Gastroesophageal sphincter (tissue), 4 donors: Measurements from ENCODE around the gene TAS1R3. TPM values are rescaled to one million over a fixed set of nuclear protein-coding genes. Genes with fewer than 3 reads are reported as not detected.

Source experiments
- ATAC-seq: fragments of 150-250 bp; one replicate; pipeline ENCODE4 v1.9.1; 2016; ENCODE audit warnings: mild to moderate bottlenecking, moderate library complexity
- H3K27ac ChIP-seq, 4 donors: fragments of 200-600 bp; sonication (generic) in 3 of 4; 1 replicate in 3 of 4; 2 replicates in 1 of 4; pipeline ENCODE4 v1.5.1; 2016 to 2019
- H3K27me3 ChIP-seq: fragments of 200-600 bp; sonication (generic); one replicate; pipeline ENCODE4 v1.5.1; 2019
- H3K36me3 ChIP-seq, 2 donors: fragments of 200-600 bp; sonication (generic); one replicate each; pipeline ENCODE4 v1.5.1; 2019; ENCODE audit warnings: control low read depth in 1 of 2
- H3K4me1 ChIP-seq, 3 donors: fragments of 200-600 bp; sonication (generic); 1 replicate in 2 of 3; 2 replicates in 1 of 3; pipeline ENCODE4 v1.5.1; 2016 to 2019; ENCODE audit warnings: control low read depth in 2 of 3
- H3K4me3 ChIP-seq, 2 donors: fragments of 200-600 bp; sonication (generic); one replicate each; pipeline ENCODE4 v1.5.1; 2019; ENCODE audit warnings: mild to moderate bottlenecking in 1 of 2, moderate library complexity in 1 of 2
- H3K9me3 ChIP-seq, 3 donors: fragments of 200-600 bp; sonication (generic); one replicate each; pipeline ENCODE4 v1.5.1; 2017 to 2019; ENCODE audit warnings: control low read depth in 2 of 3
- EP300 ChIP-seq: sonication (generic); formaldehyde crosslinking; IDR thresholded peaks from one replicate; pipeline ENCODE4 v1.6.1; 2017; ENCODE audit warnings: antibody characterized with exemption, mild to moderate bottlenecking
- POLR2A ChIP-seq, 2 donors: fragments of 450-650 bp; IDR thresholded peaks; one replicate each; pipeline ENCODE4 v1.6.1; 2017; ENCODE audit warnings: antibody characterized with exemption in 2 of 2, mild to moderate bottlenecking in 2 of 2, moderate library complexity in 1 of 2
- POLR2AphosphoS5 ChIP-seq: sonication (generic); formaldehyde crosslinking; IDR thresholded peaks from one replicate; pipeline ENCODE4 v1.6.1; 2017; ENCODE audit warnings: antibody characterized with exemption
- WGBS, 2 donors: methylation state at CpG; one replicate each; pipeline ENCODE4 v1.1.5; 2018; ENCODE audit warnings: low coverage in 1 of 2; 5-methylcytosine and 5-hydroxymethylcytosine counted together
- total RNA-seq, 4 donors: library from RNA; depleted of rRNA; stranded (reverse); fragments of >200 nt; gene quantifications; one replicate each; pipeline ENCODE4 v1.1.0, GENCODE V29; 2016
- TF ChIP-seq, protein P1 (sequence below), 4 experiments: fragments of 200-600 bp in 2 of 4; fragments of 450-650 bp in 2 of 4; sonication (generic) in 1 of 4; IDR thresholded peaks; one replicate each; pipeline ENCODE4 v1.5.1; 2017 to 2019; ENCODE audit warnings: antibody characterized with exemption in 4 of 4, mild to moderate bottlenecking in 2 of 4, moderate library complexity in 2 of 4

The TAS1R3 gene
- total RNA-seq, 4 donors from 2014 or later = 0.12 to 0.54 (median 0.40) TPM; not detected in 1

DNA sequence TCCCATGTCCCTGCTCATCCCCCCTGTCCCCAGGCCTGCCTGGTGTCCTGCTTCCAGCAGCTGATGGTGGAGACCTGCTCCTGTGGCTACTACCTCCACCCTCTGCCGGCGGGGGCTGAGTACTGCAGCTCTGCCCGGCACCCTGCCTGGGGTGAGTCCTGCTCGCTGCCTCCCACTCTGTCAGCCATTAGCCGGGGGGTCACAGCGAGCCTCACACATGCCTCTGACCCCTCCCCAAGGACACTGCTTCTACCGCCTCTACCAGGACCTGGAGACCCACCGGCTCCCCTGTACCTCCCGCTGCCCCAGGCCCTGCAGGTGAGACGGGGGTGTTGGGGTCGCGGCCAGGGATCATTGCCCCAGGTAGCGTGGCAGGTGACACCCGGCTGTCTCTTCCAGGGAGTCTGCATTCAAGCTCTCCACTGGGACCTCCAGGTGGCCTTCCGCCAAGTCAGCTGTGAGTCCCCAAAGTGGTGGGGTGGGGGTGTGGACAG, 40.8 kb upstream of the TAS1R3 start:
- H3K4me3 ChIP-seq = no peak overlapping the region
- H3K4me1 ChIP-seq = peaks cover 0 to 14% (median 0%) of the 10 kb centered on the region in 3 donors
- WGBS, 2 donors = 0 to 13% methylated on average over 1 to 3 of the region's 15 CpGs
- H3K36me3 ChIP-seq = peaks cover 0 to 27% of the 10 kb centered on the region in 2 donors
- TF ChIP-seq POLR2AphosphoS5 (no peak), POLR2A (IDR thresholded peaks at IDR 0.05) (no peak), EP300 (no peak)
- TF ChIP-seq, protein P1, sequence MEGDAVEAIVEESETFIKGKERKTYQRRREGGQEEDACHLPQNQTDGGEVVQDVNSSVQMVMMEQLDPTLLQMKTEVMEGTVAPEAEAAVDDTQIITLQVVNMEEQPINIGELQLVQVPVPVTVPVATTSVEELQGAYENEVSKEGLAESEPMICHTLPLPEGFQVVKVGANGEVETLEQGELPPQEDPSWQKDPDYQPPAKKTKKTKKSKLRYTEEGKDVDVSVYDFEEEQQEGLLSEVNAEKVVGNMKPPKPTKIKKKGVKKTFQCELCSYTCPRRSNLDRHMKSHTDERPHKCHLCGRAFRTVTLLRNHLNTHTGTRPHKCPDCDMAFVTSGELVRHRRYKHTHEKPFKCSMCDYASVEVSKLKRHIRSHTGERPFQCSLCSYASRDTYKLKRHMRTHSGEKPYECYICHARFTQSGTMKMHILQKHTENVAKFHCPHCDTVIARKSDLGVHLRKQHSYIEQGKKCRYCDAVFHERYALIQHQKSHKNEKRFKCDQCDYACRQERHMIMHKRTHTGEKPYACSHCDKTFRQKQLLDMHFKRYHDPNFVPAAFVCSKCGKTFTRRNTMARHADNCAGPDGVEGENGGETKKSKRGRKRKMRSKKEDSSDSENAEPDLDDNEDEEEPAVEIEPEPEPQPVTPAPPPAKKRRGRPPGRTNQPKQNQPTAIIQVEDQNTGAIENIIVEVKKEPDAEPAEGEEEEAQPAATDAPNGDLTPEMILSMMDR (IDR thresholded peaks at IDR 0.05) = peak in 3 of 4 experiments; percentile 58 to 71 (median 66)
- peaks cover 27% of the 10 kb centered on the region for H3K27me3 ChIP-seq
- ATAC-seq = no peak
- H3K27ac ChIP-seq = no peak overlapping the region
- no peaks in the 10 kb centered on the region for H3K9me3 ChIP-seq

DNA sequence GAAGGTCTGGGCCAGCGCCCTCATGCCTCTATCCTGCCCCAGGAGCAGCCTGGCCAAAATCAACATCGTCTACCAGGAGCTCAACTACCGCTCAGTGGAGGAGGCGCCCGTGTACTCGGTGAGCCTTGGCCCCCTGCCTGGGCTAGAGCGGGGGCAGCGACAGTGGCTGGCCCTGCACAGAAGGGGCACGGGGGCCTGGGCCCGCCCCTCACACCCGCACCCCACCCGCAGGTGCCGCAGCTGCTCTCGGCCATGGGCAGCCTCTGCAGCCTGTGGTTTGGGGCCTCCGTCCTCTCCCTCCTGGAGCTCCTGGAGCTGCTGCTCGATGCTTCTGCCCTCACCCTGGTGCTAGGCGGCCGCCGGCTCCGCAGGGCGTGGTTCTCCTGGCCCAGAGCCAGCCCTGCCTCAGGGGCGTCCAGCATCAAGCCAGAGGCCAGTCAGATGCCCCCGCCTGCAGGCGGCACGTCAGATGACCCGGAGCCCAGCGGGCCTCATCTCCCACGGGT, 40.0 kb upstream of the TAS1R3 start:
- no peak for ATAC-seq
- WGBS, 2 donors = 48% methylated on average over 7 of the region's 28 CpGs; no CpG with 5 or more reads in 1 of the 2 donors
- H3K4me1 ChIP-seq = peaks cover 0 to 14% (median 0%) of the 10 kb centered on the region in 3 donors

DNA sequence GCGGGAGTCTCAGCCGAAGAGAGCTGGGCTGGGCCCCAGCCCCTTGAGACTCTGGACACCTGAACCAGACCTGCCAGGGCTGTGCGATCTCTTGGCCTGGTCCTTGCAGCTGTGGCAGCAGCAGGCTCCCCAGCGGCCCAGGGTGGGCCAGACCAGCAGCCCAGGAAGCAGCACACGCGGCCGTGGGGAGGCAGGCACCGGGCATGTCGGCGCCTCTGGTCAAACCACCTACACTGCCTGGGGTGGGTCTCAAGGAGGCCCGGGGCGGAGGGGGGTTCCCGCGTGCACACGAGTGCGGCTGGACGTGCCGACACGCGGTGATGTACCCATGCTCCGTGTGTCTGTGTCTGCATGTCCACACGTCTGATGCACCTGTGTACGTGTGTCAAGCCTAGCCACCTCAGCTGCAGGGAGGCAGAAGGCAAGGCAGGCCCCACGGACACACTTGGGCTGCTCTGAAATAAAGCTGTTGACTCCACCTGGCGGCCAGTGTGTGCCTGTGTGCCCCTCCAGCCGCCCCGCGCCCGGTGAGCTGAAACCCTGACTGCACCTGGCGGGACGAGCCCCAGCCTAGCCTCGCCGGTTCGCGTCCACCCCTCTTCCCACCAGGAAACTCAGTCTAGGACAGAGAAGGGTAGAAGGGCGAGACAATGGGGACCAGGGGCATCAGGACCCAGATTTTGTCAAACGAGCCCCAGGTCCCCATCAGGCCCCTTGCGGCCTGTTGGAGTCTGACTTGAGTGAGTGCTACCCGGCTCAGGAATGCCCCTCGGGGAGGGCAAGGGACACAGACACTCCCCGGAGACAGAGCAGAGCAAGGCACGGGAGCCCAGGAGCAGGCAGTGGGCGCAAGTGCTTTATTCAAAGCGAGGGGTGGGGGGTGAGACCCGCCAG, 39.3 kb upstream of the TAS1R3 start:
- Histone ChIP-seq H3K27me3 (peaks cover 12% of the 10 kb centered on the region), H3K9me3 (no peaks in the 10 kb centered on the region), H3K4me1 (peaks cover 0 to 14% (median 0%) of the 10 kb centered on the region in 3 donors), H3K36me3 (peaks cover 0 to 42% of the 10 kb centered on the region in 2 donors), H3K4me3 (no peak overlapping the region), H3K27ac (no peak overlapping the region)
- 38% methylated on average over 8 of the region's 45 CpGs; no CpG with 5 or more reads in 1 of the 2 donors for WGBS, 2 donors
- TF ChIP-seq EP300 = no peak
- no peak for TF ChIP-seq POLR2A (IDR thresholded peaks at IDR 0.05)
- TF ChIP-seq POLR2AphosphoS5 = no peak
- TF ChIP-seq, protein P1 (IDR thresholded peaks at IDR 0.05) = peak in 3 of 4 experiments; percentile 71 to 81 (median 71)
- ATAC-seq = peak; percentile 70

More for the DNA sequence above, 40.0 kb upstream of the TAS1R3 start:
- Histone ChIP-seq H3K27me3 (peaks cover 19% of the 10 kb centered on the region), H3K36me3 (peaks cover 0 to 35% of the 10 kb centered on the region in 2 donors), H3K27ac (no peak overlapping the region), H3K9me3 (no peaks in the 10 kb centered on the region), H3K4me3 (no peak overlapping the region)
- TF ChIP-seq, protein P1 (IDR thresholded peaks at IDR 0.05) = no peak
- no peak for TF ChIP-seq EP300
- no peak for TF ChIP-seq POLR2AphosphoS5
- no peak for TF ChIP-seq POLR2A (IDR thresholded peaks at IDR 0.05)

DNA sequence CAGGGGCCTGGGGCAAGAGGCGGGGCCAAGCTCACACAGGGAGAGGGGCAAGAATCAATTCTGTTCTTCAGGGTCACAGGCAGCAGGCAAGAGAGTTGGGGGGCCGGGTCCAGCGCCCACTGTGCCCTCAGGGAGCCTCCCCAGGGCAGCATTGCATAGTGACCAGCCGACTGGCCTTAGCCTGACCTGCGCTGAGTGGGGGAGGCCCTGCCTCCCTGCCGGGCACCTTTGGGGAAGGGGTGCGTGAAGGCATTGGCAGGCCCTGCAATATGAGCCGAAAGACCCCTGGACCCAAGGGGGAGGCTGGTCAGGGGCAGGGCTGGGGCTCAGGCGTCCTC, 38.7 kb upstream of the TAS1R3 start:
- Histone ChIP-seq H3K4me3 (no peak overlapping the region), H3K36me3 (peaks cover 0 to 45% of the 10 kb centered on the region in 2 donors), H3K27ac (no peak overlapping the region), H3K4me1 (peaks cover 0 to 14% (median 0%) of the 10 kb centered on the region in 3 donors), H3K9me3 (no peaks in the 10 kb centered on the region), H3K27me3 (peaks cover 6% of the 10 kb centered on the region)
- ATAC-seq = no peak
- TF ChIP-seq POLR2A (IDR thresholded peaks at IDR 0.05) = no peak
- TF ChIP-seq, protein P1 (IDR thresholded peaks at IDR 0.05) = no peak
- TF ChIP-seq POLR2AphosphoS5 = no peak
- TF ChIP-seq EP300 = no peak
- no CpG with 5 or more reads among the region's 9 CpGs for WGBS, 2 donors
